SK-N-SH treated with all-trans-retinoic acid at 6 μM for 48 hours (cell line): Measurements from ENCODE around the gene STPG1.
A peak's percentile ranks its signal among the peaks of the same experiment; 100 is the strongest.

Experiments used
- ATAC-seq: fragments of 200-7000 bp; cut with Tn5 transposase; 3 replicates; pipeline ENCODE4 v1.9.1; 2020; ENCODE audit warnings: mild to moderate bottlenecking, moderate library complexity
- ARNTL ChIP-seq: fragments of 450-650 bp; formaldehyde crosslinking; IDR thresholded peaks from 2 replicates; pipeline ENCODE4 v1.5.0; 2020; ENCODE audit warnings: low read depth, mild to moderate bottlenecking, moderate library complexity, borderline replicate concordance
- BACH2 ChIP-seq: fragments of 250-450 bp; sonication (Bioruptor Pico); IDR thresholded peaks from 2 replicates; pipeline ENCODE4 v1.9.0; 2021; ENCODE audit warnings: mild to moderate bottlenecking, borderline replicate concordance
- CREB5 ChIP-seq: fragments of 250-450 bp; sonication (Bioruptor Pico); IDR thresholded peaks from 2 replicates; pipeline ENCODE4 v1.5.1; 2020; ENCODE audit warnings: low read depth, mild to moderate bottlenecking, moderate library complexity
- CSDC2 ChIP-seq: fragments of 250-450 bp; sonication (Bioruptor Pico); IDR thresholded peaks from 2 replicates; pipeline ENCODE4 v1.5.0; 2020; ENCODE audit warnings: mild to moderate bottlenecking, moderate library complexity
- ESRRG ChIP-seq: fragments of 250-450 bp; sonication (Bioruptor Pico); IDR thresholded peaks from 2 replicates; pipeline ENCODE4 v1.6.1; 2021; ENCODE audit warnings: mild to moderate bottlenecking
- GLIS3 ChIP-seq: fragments of 250-450 bp; sonication (Bioruptor Pico); IDR thresholded peaks from 2 replicates; pipeline ENCODE4 v1.5.0; 2020; ENCODE audit warnings: mild to moderate bottlenecking, moderate library complexity
- ISL1 ChIP-seq: fragments of 250-450 bp; sonication (Bioruptor Pico); IDR thresholded peaks from 2 replicates; pipeline ENCODE4 v2.1.2; 2022; ENCODE audit warnings: mild to moderate bottlenecking, moderate library complexity
- OSR1 ChIP-seq: fragments of 250-450 bp; sonication (Bioruptor Pico); IDR thresholded peaks from 2 replicates; pipeline ENCODE4 v1.8.0; 2022; ENCODE audit warnings: moderate library complexity, mild to moderate bottlenecking, inconsistent platforms
- PPARA ChIP-seq: fragments of 250-450 bp; sonication (Bioruptor Pico); IDR thresholded peaks from 2 replicates; pipeline ENCODE4 v1.5.0; 2020; ENCODE audit warnings: mild to moderate bottlenecking, borderline replicate concordance
- RARB ChIP-seq: fragments of 250-450 bp; sonication (Bioruptor Pico); IDR thresholded peaks from 2 replicates; pipeline ENCODE4 v1.8.0; 2021; ENCODE audit warnings: mild to moderate bottlenecking, moderate library complexity
- SNAI2 ChIP-seq: fragments of 250-450 bp; sonication (Bioruptor Pico); IDR thresholded peaks from 2 replicates; pipeline ENCODE4 v1.5.0; 2020; ENCODE audit warnings: mild to moderate bottlenecking, moderate library complexity
- TCF4 ChIP-seq: fragments of 250-450 bp; sonication (Bioruptor Pico); IDR thresholded peaks from 2 replicates; pipeline ENCODE4 v1.8.0; 2021; ENCODE audit warnings: mild to moderate bottlenecking, moderate library complexity, borderline replicate concordance
- TOX ChIP-seq: fragments of 250-450 bp; sonication (Bioruptor Pico); IDR thresholded peaks from 2 replicates; pipeline ENCODE4 v1.8.0; 2021; ENCODE audit warnings: mild to moderate bottlenecking, moderate library complexity, borderline replicate concordance
- ZC3H10 ChIP-seq: fragments of 250-450 bp; sonication (Bioruptor Pico); IDR thresholded peaks from 2 replicates; pipeline ENCODE4 v1.5.1; 2021; ENCODE audit warnings: mild to moderate bottlenecking, moderate library complexity
- ZFP3 ChIP-seq: fragments of 250-450 bp; sonication (Bioruptor Pico); IDR thresholded peaks from 2 replicates; pipeline ENCODE4 v1.5.0; 2020; ENCODE audit warnings: mild to moderate bottlenecking, moderate library complexity
- ZFP30 ChIP-seq: fragments of 450-650 bp; formaldehyde crosslinking; IDR thresholded peaks from 2 replicates; pipeline ENCODE4 v1.5.0; 2022; ENCODE audit warnings: mild to moderate bottlenecking, moderate library complexity
- ZNF70 ChIP-seq: fragments of 450-650 bp; formaldehyde crosslinking; IDR thresholded peaks from 2 replicates; pipeline ENCODE4 v1.5.0; 2020; ENCODE audit warnings: mild to moderate bottlenecking, moderate library complexity
- ZNF8 ChIP-seq: fragments of 450-650 bp; formaldehyde crosslinking; IDR thresholded peaks from 2 replicates; pipeline ENCODE4 v1.5.0; 2020; ENCODE audit warnings: mild to moderate bottlenecking, moderate library complexity
- TF ChIP-seq, protein P1 (sequence below): fragments of 250-450 bp; sonication (Bioruptor Pico); IDR thresholded peaks from 2 replicates; pipeline ENCODE4 v1.8.0; 2021; ENCODE audit warnings: low read depth, mild to moderate bottlenecking, moderate library complexity, borderline replicate concordance
- TF ChIP-seq, protein P2 (sequence below): fragments of 250-450 bp; sonication (Bioruptor Pico); IDR thresholded peaks from 2 replicates; pipeline ENCODE4 v1.5.1; 2021; ENCODE audit warnings: mild to moderate bottlenecking, moderate library complexity
- TF ChIP-seq, protein P3 (sequence below): fragments of 250-450 bp; sonication (Bioruptor Pico); IDR thresholded peaks from 2 replicates; pipeline ENCODE4 v1.5.0; 2020; ENCODE audit warnings: mild to moderate bottlenecking, moderate library complexity
- TF ChIP-seq, protein P4 (sequence below): fragments of 250-450 bp; sonication (Bioruptor Pico); IDR thresholded peaks from 2 replicates; pipeline ENCODE4 v1.8.0; 2020; ENCODE audit warnings: mild to moderate bottlenecking, moderate library complexity, borderline replicate concordance

The STPG1 gene

GRCh38 chr1:24409535-24409934 is 4.0 kb downstream of the STPG1 start:
- TF ChIP-seq ESRRG (CRISPR knock-in tag) (no peak), CREB5 (CRISPR knock-in tag) (no peak), ZFP30 (no peak), GLIS3 (no peak), RARB (CRISPR knock-in tag) (no peak), ZFP3 (no peak), TOX (CRISPR knock-in tag) (no peak), CSDC2 (CRISPR knock-in tag) (no peak), ISL1 (no peak), ZNF70 (CRISPR knock-in tag) (no peak), ZNF8 (CRISPR knock-in tag) (no peak), PPARA (CRISPR knock-in tag) (no peak), ZC3H10 (CRISPR knock-in tag) (no peak), SNAI2 (CRISPR knock-in tag) (no peak), BACH2 (CRISPR knock-in tag) (no peak), TCF4 (CRISPR knock-in tag) (no peak), OSR1 (CRISPR knock-in tag) (no peak)
- TF ChIP-seq, protein P1, sequence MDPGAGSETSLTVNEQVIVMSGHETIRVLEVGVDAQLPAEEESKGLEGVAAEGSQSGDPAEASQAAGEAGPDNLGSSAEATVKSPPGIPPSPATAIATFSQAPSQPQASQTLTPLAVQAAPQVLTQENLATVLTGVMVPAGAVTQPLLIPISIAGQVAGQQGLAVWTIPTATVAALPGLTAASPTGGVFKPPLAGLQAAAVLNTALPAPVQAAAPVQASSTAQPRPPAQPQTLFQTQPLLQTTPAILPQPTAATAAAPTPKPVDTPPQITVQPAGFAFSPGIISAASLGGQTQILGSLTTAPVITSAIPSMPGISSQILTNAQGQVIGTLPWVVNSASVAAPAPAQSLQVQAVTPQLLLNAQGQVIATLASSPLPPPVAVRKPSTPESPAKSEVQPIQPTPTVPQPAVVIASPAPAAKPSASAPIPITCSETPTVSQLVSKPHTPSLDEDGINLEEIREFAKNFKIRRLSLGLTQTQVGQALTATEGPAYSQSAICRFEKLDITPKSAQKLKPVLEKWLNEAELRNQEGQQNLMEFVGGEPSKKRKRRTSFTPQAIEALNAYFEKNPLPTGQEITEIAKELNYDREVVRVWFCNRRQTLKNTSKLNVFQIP = no peak
- TF ChIP-seq, protein P2, sequence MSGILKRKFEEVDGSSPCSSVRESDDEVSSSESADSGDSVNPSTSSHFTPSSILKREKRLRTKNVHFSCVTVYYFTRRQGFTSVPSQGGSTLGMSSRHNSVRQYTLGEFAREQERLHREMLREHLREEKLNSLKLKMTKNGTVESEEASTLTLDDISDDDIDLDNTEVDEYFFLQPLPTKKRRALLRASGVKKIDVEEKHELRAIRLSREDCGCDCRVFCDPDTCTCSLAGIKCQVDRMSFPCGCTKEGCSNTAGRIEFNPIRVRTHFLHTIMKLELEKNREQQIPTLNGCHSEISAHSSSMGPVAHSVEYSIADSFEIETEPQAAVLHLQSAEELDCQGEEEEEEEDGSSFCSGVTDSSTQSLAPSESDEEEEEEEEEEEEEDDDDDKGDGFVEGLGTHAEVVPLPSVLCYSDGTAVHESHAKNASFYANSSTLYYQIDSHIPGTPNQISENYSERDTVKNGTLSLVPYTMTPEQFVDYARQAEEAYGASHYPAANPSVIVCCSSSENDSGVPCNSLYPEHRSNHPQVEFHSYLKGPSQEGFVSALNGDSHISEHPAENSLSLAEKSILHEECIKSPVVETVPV (CRISPR knock-in tag) = no peak
- TF ChIP-seq, protein P3, sequence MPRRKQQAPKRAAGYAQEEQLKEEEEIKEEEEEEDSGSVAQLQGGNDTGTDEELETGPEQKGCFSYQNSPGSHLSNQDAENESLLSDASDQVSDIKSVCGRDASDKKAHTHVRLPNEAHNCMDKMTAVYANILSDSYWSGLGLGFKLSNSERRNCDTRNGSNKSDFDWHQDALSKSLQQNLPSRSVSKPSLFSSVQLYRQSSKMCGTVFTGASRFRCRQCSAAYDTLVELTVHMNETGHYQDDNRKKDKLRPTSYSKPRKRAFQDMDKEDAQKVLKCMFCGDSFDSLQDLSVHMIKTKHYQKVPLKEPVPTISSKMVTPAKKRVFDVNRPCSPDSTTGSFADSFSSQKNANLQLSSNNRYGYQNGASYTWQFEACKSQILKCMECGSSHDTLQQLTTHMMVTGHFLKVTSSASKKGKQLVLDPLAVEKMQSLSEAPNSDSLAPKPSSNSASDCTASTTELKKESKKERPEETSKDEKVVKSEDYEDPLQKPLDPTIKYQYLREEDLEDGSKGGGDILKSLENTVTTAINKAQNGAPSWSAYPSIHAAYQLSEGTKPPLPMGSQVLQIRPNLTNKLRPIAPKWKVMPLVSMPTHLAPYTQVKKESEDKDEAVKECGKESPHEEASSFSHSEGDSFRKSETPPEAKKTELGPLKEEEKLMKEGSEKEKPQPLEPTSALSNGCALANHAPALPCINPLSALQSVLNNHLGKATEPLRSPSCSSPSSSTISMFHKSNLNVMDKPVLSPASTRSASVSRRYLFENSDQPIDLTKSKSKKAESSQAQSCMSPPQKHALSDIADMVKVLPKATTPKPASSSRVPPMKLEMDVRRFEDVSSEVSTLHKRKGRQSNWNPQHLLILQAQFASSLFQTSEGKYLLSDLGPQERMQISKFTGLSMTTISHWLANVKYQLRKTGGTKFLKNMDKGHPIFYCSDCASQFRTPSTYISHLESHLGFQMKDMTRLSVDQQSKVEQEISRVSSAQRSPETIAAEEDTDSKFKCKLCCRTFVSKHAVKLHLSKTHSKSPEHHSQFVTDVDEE (CRISPR knock-in tag) = no peak
- ATAC-seq = peak; percentile 36; the same call in 2 of the 3 replicates

DNA sequence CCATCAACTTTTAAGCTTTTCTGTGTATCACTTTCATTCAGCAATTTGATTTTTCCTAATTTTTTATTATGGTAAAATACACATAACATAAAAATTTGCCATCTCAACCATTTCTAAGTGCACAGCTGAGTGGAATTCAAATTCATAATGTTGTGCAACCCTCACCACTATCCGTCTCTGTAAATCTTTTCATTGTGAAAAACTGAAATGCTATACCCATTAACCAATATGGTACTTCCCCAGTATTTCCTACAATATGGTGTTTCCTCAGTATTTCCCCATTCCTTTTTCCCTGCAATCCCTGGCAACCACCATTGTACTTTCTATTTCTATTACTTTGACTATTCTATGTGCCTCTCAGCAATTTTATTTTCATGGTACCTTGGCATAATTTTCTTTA is 6.8 kb downstream of the STPG1 start:
- ATAC-seq = no peak
- TF ChIP-seq TCF4 (CRISPR knock-in tag) = no peak
- TF ChIP-seq, protein P3 (CRISPR knock-in tag) = no peak

GRCh38 chr1:24403806-24404205 is 9.8 kb downstream of the STPG1 start:
- no peak for TF ChIP-seq TCF4 (CRISPR knock-in tag)
- TF ChIP-seq ESRRG (CRISPR knock-in tag) = no peak
- TF ChIP-seq PPARA (CRISPR knock-in tag) = no peak
- TF ChIP-seq ARNTL = no peak
- TF ChIP-seq, protein P4, sequence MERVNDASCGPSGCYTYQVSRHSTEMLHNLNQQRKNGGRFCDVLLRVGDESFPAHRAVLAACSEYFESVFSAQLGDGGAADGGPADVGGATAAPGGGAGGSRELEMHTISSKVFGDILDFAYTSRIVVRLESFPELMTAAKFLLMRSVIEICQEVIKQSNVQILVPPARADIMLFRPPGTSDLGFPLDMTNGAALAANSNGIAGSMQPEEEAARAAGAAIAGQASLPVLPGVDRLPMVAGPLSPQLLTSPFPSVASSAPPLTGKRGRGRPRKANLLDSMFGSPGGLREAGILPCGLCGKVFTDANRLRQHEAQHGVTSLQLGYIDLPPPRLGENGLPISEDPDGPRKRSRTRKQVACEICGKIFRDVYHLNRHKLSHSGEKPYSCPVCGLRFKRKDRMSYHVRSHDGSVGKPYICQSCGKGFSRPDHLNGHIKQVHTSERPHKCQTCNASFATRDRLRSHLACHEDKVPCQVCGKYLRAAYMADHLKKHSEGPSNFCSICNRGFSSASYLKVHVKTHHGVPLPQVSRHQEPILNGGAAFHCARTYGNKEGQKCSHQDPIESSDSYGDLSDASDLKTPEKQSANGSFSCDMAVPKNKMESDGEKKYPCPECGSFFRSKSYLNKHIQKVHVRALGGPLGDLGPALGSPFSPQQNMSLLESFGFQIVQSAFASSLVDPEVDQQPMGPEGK = no peak
- ATAC-seq = no peak
